RWPE1 (cell line): ENCODE data around the gene NPW.

ENCODE experiments used
- CTCF ChIA-PET: fragments of 350-600 bp; sonication (Branson Sonifier 250); formaldehyde crosslinking; extraction: SDS; loops from one replicate; lab custom pipeline; 2021; lab: Yijun Ruan, JAX
- POLR2A ChIA-PET: fragments of 400-600 bp; formaldehyde crosslinking; extraction: SDS; loops from one replicate; lab custom pipeline; 2020; ENCODE audit warnings: antibody characterized with exemption; ENCODE audit not compliant: low non-redundant PET; lab: Yijun Ruan, JAX
- DNase-seq: peaks from one replicate; pipeline ENCODE4 v3.0.0; 2012; ENCODE audit warnings: low spot score
- H3K27ac ChIP-seq: fragments of 450-650 bp; 2 replicates; pipeline ENCODE4 v1.5.1; 2017
- TF ChIP-seq, protein P1 (sequence below): fragments of 450-650 bp; conservative IDR thresholded peaks from 2 replicates; pipeline ENCODE4 v1.5.1; 2017; ENCODE audit warnings: low read depth, mild to moderate bottlenecking

NPW gene

DNA sequence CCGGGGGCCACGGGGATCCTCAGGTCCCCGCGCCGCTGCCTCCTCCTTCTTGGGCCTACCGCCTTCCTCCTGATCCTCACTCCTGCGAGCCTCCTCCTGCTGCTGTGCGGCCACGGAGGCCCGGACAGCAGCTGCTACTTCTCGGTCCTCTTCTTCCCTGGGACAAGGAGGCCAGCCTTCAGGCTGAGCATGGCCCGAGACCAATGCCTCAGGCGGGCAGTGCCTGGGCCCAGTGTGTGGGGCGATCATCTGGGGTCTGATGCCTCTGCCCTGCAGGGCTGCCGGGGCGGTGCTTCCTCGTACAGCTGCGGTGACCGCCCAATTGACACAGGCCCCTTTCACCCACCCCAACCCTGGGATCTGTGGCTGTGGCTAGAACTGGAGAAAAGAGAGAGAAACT, 18.6 kb upstream of the NPW start:
- no peak for DNase-seq
- POLR2A ChIA-PET: no interaction called here
- TF ChIP-seq, protein P1, sequence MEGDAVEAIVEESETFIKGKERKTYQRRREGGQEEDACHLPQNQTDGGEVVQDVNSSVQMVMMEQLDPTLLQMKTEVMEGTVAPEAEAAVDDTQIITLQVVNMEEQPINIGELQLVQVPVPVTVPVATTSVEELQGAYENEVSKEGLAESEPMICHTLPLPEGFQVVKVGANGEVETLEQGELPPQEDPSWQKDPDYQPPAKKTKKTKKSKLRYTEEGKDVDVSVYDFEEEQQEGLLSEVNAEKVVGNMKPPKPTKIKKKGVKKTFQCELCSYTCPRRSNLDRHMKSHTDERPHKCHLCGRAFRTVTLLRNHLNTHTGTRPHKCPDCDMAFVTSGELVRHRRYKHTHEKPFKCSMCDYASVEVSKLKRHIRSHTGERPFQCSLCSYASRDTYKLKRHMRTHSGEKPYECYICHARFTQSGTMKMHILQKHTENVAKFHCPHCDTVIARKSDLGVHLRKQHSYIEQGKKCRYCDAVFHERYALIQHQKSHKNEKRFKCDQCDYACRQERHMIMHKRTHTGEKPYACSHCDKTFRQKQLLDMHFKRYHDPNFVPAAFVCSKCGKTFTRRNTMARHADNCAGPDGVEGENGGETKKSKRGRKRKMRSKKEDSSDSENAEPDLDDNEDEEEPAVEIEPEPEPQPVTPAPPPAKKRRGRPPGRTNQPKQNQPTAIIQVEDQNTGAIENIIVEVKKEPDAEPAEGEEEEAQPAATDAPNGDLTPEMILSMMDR: no peak

DNA sequence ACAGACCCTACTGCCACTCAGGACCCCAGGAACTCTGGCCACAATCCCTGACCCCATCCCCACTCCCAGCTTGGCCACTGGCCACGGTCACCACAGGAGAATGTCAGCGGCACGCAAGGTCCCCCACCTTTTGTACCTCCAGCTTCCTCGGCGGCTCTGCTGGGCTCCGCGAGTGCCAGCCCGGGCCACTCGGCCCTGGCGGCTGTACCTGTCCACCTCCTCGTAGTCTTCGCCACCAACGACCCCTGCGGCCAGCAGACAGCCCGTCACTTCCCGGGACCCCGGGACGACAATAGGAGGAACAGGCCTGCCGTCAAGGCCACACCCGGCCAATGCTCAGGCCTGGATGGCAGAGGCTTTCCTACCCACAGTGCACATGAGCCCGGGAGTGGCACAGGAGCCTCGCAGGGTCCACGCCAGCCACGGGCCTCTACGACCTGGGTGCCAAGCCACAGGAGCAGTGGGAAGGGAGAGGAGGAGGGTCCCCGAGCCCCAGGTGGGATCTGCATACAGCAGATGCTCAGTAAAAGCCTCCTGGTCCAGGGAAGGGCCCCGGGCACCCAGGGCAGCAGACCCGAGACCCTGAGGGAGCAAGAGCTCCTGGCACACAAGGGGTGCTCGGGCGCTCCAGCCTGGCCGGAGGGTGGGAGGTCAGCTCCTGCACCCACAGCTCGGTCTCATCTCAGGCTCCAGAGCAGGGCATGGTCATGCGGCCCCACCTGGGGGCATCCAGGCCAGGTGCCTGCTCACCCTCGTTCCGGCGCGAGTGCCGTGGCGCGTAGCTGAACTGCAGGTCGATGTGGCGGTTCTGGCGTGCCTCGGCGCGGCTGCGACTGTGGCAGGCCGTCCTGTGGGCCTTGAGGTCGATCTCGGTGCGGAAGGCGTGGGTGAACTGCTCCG, 17.9 kb upstream of the NPW start:
- ChIA-PET CTCF (interaction anchor here (0.7 kb wide), 1 partner anchor 139 kb away, joined by 3 read pairs; no protein-coding TSS in a partner anchor), POLR2A (no interaction called here)
- TF ChIP-seq, protein P1: no peak
- H3K27ac ChIP-seq: peak overlapping the region; percentile 98; the same call in 1 of the 2 replicates
- DNase-seq: no peak

More for the DNA sequence above, 18.6 kb upstream of the NPW start:
- CTCF ChIA-PET: interaction anchor here (0.6 kb wide), 2 partner anchors 90 to 422 kb away, joined by 3 read pairs; no protein-coding TSS in a partner anchor
- peak overlapping the region; percentile 98; the same call in 1 of the 2 replicates for H3K27ac ChIP-seq

DNA sequence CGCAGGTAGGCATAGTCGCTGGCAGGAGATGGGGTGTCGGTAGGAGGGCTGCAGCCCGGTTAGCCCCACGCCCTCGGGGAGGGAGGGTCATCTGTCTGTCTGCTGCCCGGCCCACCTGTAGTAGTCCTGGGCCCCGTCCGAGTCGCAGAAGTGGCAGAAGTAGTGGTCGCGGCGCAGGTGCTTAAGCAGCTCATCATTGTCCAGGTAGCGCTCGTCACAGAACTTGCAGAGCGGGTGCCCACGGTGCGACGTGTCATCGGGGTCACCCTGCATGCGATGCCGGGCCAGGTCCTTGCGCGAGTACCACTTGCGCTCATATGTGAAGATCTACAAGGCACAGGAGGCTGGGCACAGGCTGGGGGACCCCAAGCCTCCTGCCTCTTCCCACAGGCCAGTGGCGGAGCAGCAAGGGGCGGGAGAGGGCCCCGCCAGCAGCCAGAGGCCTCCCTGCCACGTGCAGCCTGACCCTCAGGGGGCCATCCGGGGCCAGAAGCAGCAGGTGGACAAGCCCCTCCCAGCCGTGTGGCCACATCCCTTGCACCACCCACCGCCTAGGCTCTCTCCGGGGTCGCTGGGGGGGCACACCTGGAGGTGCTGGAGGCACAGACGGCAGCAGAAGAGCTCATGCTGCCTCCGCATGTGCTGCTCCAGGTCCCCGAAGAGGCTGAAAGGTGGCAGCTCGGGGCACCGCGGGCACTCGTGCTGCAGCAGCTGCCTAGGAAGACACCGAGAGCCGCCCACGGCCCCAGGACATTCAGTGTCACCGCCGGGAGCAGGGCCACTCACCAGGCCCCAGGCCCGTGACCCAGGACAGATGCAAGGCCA, 17.0 kb upstream of the NPW start:
- ChIA-PET CTCF (interaction anchor here (0.5 to 2.5 kb wide), 5 partner anchors 20 to 238 kb away, joined by 3 to 17 read pairs (median 3); no protein-coding TSS in a partner anchor), POLR2A (interaction anchor here (0.7 to 0.8 kb wide), 2 partner anchors 10 to 11 kb away, joined by 3 to 4 read pairs; no protein-coding TSS in a partner anchor)
- H3K27ac ChIP-seq: peak overlapping the region; percentile 98
- TF ChIP-seq, protein P1: no peak
- no peak for DNase-seq

DNA sequence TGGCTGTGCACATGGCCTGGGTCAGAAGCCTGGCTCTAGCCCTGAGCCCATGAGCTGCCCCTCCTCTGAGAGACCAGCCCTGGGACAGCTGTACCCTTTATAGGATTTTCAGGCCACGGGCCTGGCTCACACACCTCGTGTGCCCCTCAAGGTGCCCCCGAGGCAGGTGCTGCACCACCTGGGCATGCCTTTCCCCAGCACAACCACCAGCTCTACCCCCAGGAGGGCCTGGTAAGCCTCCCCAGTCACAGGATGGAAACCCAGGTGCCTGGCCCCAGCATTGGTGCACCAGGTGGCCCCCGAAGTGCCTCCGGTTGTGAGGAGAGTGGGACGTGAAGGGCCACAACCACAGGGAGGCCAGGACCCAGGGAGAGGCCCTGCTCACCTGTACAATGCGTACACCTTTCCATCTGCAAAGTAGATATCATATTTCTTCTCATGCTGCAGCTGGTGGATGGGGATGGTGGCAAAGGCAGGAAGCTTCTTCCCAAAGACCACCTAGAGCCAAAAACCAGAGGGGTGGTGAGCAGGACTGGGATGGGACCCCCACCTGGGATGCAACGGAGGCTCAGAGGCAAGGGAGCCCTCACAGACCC, 16.3 kb upstream of the NPW start:
- ChIA-PET POLR2A (interaction anchor here (0.8 kb wide), 1 partner anchor 10 kb away, joined by 4 read pairs; no protein-coding TSS in a partner anchor), CTCF (interaction anchor here (0.5 to 2.5 kb wide), 7 partner anchors 21 to 237 kb away, joined by 3 to 17 read pairs (median 4); no protein-coding TSS in a partner anchor)
- DNase-seq: no peak
- peak overlapping the region; percentile 98 for H3K27ac ChIP-seq
- TF ChIP-seq, protein P1: no peak

DNA sequence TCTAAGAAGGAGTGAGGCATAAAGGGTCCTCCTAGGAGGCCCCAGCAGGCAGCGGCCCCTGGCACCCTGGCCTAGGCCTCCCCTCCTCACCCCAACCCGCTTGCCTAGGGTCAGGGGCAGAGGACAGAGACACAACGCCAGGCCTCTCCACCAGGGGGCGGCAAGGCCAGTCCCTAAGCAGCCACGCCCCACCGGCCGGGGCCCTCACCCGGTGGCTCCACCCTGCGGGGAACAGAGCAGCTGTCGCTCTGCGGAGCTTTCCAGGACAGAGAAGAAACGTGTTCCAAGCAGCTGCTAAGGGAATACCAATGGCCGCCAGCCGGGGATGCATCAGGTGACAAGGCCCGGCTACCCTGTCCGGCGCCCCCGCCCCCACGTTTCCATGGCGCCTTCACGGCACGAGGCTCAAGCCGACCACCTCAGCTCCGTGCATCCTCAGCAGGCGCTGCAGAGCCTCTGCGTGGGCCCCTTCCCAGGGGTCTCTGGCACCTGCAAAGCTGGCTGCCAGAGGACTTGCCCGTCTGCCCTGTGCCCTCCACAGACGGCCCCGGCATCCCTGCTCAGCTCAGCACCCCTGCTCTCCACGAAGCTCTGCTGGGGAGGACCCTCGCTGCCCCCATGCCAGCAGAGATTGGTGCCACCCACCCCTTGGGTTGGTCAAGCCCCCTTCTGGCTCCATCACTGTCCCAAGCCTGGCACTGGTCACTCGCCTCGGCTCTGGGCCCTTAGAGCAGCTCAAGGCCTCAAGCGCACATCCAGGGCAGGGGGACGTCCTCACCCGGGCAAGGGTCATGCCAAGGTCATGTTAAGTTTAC, 15.6 kb upstream of the NPW start:
- H3K27ac ChIP-seq: peak overlapping the region; percentile 98
- peak; percentile 59 for DNase-seq
- CTCF ChIA-PET: interaction anchor here (0.5 to 2.5 kb wide), 12 partner anchors 21 to 202 kb away, joined by 3 to 17 read pairs (median 4); no protein-coding TSS in a partner anchor
- TF ChIP-seq, protein P1: peak; percentile 88
- POLR2A ChIA-PET: no interaction called here
